Progenitor cell of endocrine pancreas (in vitro differentiated cells): ENCODE data around the gene PDCD4. TPM values are rescaled to one million over a fixed set of nuclear protein-coding genes. Genes with fewer than 3 reads are reported as not detected.

Experiments
- DNase-seq: peaks from one replicate; pipeline ENCODE4 v3.0.0; 2021; ENCODE audit warnings: low spot score; ENCODE audit not compliant: unreplicated experiment
- H3K27ac Mint-ChIP-seq: 2 replicates; pipeline ENCODE4 v1.8.0; 2021; ENCODE audit warnings: mild to moderate bottlenecking, moderate library complexity, mixed read lengths
- H3K27me3 Mint-ChIP-seq: 2 replicates; pipeline ENCODE4 v1.8.0; 2021; ENCODE audit warnings: mixed read lengths
- H3K36me3 Mint-ChIP-seq: 2 replicates; pipeline ENCODE4 v1.8.0; 2022; ENCODE audit warnings: mixed read lengths; ENCODE audit not compliant: insufficient read depth
- H3K4me1 Mint-ChIP-seq: 2 replicates; pipeline ENCODE4 v1.8.0; 2021; ENCODE audit warnings: low read depth, mixed read lengths
- H3K4me3 Mint-ChIP-seq: 2 replicates; pipeline ENCODE4 v1.8.0; 2021; ENCODE audit warnings: low read depth, mild to moderate bottlenecking, moderate library complexity, mixed read lengths
- H3K9me3 Mint-ChIP-seq: 2 replicates; pipeline ENCODE4 v1.8.0; 2021; ENCODE audit warnings: low read depth, mixed read lengths
- total RNA-seq: library from RNA; stranded (reverse); gene quantifications from 2 replicates; pipeline ENCODE4 v1.2.1, GENCODE V29; 2021
- TF ChIP-seq, protein P1 (sequence below): fragments of 200-600 bp; sonication (generic); IDR thresholded peaks from one replicate; pipeline ENCODE4 v1.5.0; 2021; ENCODE audit warnings: antibody characterized with exemption, mild to moderate bottlenecking; ENCODE audit not compliant: unreplicated experiment

PDCD4 gene
- total RNA-seq, 1 donor from 2014 or later = 172 TPM

- H3K4me1 Mint-ChIP-seq = peaks cover 33% of the 10 kb centered on the region
Observed at GRCh38 chr10:110852947-110853346, 18.8 kb upstream of the PDCD4 start.

DNA sequence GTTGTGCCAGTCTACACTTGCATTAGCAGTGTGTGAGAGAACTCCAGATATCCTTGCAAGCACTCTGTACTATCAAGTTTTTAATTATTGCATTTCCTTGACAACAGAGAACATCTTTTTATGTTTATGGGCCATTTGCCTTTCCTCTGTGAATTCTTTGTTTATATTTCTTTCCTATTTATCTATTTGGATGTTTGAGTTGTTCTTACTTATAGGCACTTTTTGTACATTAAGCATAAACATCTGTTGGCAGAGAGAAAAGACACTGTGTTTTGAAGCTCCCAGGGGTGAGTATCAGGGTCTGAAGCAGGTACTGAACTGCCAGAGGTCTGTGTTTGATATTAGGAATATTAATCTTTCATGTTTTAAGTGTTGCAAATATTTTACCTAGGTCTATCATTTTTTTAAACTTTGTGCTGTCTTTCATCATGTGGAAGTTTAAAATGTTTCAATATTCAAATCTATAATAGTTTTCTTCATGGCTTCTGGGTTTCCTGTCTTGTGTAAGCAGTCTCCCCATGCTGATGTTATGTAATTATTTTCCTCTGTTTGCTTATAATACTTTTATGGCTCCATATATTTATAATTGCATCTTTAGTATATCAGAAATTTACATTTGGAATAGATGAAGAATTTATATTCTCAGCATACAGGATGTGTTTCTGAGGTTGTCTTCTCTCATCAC lies 17.7 kb upstream of the PDCD4 start:
- H3K36me3 Mint-ChIP-seq = no peaks in the 10 kb centered on the region
- DNase-seq = no peak
- peaks cover 32% of the 10 kb centered on the region for H3K4me1 Mint-ChIP-seq
- TF ChIP-seq, protein P1, sequence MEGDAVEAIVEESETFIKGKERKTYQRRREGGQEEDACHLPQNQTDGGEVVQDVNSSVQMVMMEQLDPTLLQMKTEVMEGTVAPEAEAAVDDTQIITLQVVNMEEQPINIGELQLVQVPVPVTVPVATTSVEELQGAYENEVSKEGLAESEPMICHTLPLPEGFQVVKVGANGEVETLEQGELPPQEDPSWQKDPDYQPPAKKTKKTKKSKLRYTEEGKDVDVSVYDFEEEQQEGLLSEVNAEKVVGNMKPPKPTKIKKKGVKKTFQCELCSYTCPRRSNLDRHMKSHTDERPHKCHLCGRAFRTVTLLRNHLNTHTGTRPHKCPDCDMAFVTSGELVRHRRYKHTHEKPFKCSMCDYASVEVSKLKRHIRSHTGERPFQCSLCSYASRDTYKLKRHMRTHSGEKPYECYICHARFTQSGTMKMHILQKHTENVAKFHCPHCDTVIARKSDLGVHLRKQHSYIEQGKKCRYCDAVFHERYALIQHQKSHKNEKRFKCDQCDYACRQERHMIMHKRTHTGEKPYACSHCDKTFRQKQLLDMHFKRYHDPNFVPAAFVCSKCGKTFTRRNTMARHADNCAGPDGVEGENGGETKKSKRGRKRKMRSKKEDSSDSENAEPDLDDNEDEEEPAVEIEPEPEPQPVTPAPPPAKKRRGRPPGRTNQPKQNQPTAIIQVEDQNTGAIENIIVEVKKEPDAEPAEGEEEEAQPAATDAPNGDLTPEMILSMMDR = no peak
- peaks cover 4% of the 10 kb centered on the region for H3K27me3 Mint-ChIP-seq
- no peak overlapping the region for H3K27ac Mint-ChIP-seq
- no peaks in the 10 kb centered on the region for H3K9me3 Mint-ChIP-seq
- no peak overlapping the region for H3K4me3 Mint-ChIP-seq

More at GRCh38 chr10:110852947-110853346, 18.8 kb upstream of the PDCD4 start:
- no peak overlapping the region for H3K27ac Mint-ChIP-seq
- no peak for DNase-seq
- H3K27me3 Mint-ChIP-seq = peaks cover 4% of the 10 kb centered on the region
- H3K4me3 Mint-ChIP-seq = no peak overlapping the region
- TF ChIP-seq, protein P1 = no peak
- no peaks in the 10 kb centered on the region for H3K36me3 Mint-ChIP-seq
- H3K9me3 Mint-ChIP-seq = no peaks in the 10 kb centered on the region

DNA sequence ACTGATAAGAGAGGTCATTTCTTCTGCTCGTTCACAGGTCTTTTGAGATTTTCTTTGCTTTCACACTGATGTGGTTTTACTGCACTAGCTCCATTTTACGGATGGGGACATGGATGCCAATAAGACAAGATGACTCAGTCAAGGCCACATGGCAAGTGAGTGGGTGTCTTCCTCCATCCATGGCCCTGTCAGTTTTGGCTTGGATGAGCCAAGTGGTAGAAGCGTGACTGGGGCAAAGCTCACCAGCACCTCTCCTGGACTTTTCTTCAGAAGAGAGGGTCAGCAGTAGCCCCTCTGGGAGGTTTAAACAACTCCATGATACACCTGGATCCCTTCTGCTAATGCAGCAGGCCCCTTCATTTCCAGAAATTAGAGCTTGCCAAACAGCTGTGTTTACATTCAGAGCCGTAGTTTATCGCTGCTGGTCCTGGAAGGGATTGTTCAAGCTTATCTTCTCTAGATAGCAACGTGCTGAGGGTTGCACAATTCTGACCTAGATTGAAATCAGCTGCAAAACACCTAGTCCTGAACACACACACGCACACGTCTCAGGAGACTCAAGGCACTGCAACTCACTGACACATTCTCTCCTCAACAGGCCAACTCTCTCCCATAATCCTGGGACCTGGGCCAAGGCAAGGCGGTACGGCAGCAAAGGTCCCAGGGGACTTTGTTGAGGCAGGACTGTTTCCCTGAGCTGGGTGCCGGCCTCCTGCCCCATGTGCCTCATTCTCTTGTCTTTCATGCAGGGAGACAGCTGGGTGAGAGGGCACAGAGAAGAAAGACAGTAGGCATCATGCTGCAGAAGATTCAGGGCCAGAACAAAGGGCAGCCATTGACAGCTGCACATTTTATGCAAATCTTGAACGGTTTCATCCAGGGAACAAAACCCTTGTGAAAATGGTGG lies 14.2 kb upstream of the PDCD4 start:
- Mint-ChIP-seq H3K9me3 (no peaks in the 10 kb centered on the region), H3K4me3 (peak overlapping the region; percentile 7), H3K27ac (peak overlapping the region; percentile 81), H3K27me3 (peaks cover 4% of the 10 kb centered on the region), H3K36me3 (no peaks in the 10 kb centered on the region), H3K4me1 (peaks cover 32% of the 10 kb centered on the region)
- no peak for DNase-seq
- TF ChIP-seq, protein P1 = no peak

- H3K4me1 Mint-ChIP-seq = peaks cover 32% of the 10 kb centered on the region
- TF ChIP-seq, protein P1 = no peak
- H3K27me3 Mint-ChIP-seq = peaks cover 4% of the 10 kb centered on the region
- H3K36me3 Mint-ChIP-seq = no peaks in the 10 kb centered on the region
- DNase-seq = no peak
- H3K9me3 Mint-ChIP-seq = no peaks in the 10 kb centered on the region
- no peak overlapping the region for H3K4me3 Mint-ChIP-seq
- peak overlapping the region; percentile 7 for H3K27ac Mint-ChIP-seq
Observed at GRCh38 chr10:110858297-110858934, 13.3 kb upstream of the PDCD4 start.
